Measurements from ENCODE around the gene BCAS1. TPM values are rescaled to one million over a fixed set of nuclear protein-coding genes. Genes with fewer than 3 reads are reported as not detected.

BCAS1 gene
- total RNA-seq, 2 experiments from 2014 or later: 0.09 TPM; not detected in 1

DNA sequence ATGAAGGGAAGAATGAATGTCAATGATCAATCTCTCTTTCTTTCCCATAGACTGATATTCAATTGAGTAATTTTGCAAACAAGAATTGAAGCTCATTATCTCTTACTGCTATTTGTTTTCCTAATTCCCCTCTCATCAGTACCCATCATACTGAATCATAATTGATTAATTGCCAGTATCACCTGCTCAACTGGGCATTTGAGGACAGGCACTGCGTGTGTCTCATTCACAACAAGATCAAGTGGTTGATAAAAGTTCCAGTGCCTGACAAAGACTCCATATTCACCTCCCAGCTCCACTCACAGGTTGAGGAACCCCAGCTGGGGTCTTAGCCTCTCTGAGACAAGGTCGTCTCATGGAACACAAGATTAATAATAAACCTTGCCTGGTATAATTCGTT lies 67.7 kb downstream of the BCAS1 start:
- Mint-ChIP-seq H3K9me3 (peaks cover 12% of the 10 kb centered on the region), H3K4me1 (no peaks in the 10 kb centered on the region), H3K4me3 (no peak overlapping the region), H3K36me3 (no peaks in the 10 kb centered on the region), H3K27ac (no peak overlapping the region), H3K27me3 (peaks cover 6% of the 10 kb centered on the region)
- ATAC-seq (ENCODE audit: low read depth): no peak
- POLR2A ChIA-PET: no interaction called here
- DNase-seq: no peak

DNA sequence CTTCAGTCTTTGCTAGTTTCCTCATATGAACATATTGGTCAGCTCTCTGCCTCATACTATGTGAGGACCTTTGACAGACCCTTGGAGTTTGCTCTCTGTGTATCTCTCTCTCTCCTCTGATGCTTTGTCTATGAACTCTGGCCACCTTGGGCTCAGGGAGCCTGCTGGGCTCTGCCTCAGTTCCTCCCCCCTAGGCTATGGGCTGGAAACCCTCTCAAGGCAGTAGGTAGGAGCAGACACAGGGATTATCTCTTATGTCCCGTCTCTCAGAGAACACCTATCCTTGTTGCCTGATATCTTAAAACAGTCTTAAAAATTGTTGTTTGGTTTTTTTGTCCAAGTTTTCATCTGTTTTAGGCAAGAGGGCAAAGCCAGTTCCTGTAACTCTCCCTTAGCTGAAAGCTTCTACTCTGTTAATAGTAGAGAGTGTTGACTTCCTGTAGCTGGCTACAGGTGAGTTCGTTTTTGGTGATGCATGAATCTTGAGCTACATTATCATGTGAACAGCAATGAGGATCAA lies 68.3 kb downstream of the BCAS1 start:
- no peak for ATAC-seq (ENCODE audit: low read depth)

DNA sequence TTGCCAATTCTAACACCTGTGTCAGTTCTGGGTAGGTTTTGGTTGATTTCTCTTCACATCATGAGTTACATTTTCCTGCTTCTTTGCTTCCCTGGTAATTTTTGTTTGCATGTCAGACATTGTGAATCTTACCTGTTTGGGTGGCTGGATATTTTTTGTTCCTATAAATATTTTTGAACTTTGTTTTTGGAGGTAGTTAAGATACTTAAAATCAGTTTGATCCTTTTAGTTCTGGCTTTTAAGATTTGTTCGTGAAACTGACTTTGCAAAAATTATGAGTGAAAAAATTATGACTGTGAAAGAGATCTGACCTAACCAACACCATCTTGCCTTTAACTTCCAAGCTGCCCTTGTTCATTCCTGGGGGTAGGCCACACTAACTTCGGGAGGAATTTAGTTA lies 69.5 kb downstream of the BCAS1 start:
- peaks cover 12% of the 10 kb centered on the region for H3K9me3 Mint-ChIP-seq
- no peak overlapping the region for H3K4me3 Mint-ChIP-seq
- no peak for ATAC-seq (ENCODE audit: low read depth)
- H3K36me3 Mint-ChIP-seq: no peaks in the 10 kb centered on the region
- DNase-seq: no peak
- no peak overlapping the region for H3K27ac Mint-ChIP-seq
- H3K4me1 Mint-ChIP-seq: no peaks in the 10 kb centered on the region
- POLR2A ChIA-PET: no interaction called here
- H3K27me3 Mint-ChIP-seq: peaks cover 12% of the 10 kb centered on the region

More for the DNA sequence above, 68.3 kb downstream of the BCAS1 start:
- no peaks in the 10 kb centered on the region for H3K4me1 Mint-ChIP-seq
- peaks cover 12% of the 10 kb centered on the region for H3K9me3 Mint-ChIP-seq
- POLR2A ChIA-PET: no interaction called here
- no peak for DNase-seq
- no peak overlapping the region for H3K4me3 Mint-ChIP-seq
- H3K36me3 Mint-ChIP-seq: no peaks in the 10 kb centered on the region
- H3K27me3 Mint-ChIP-seq: peaks cover 8% of the 10 kb centered on the region
- H3K27ac Mint-ChIP-seq: no peak overlapping the region

DNA sequence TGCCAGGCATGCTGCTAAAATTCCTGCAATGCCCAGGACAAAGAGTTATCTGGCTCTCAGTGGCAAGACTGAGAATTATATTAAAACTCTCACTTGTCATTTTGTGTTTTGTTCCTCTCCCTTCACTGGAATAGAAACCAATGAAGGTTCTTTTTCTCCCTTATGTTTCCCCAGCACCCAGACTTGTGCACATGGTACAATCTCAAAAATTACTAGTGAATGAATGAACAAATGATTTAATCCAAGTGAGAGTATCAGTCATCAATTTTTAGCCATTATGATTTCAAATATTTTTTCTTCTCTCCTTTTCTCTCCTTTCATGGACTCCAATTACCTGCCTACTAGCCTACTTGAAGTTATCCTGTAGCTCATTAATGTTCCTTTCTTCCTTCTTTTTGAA lies 70.1 kb downstream of the BCAS1 start:
- peaks cover 12% of the 10 kb centered on the region for H3K9me3 Mint-ChIP-seq
- POLR2A ChIA-PET: no interaction called here
- ATAC-seq (ENCODE audit: low read depth): no peak
- H3K4me3 Mint-ChIP-seq: no peak overlapping the region
- H3K4me1 Mint-ChIP-seq: no peaks in the 10 kb centered on the region
- H3K27ac Mint-ChIP-seq: no peak overlapping the region
- peaks cover 8% of the 10 kb centered on the region for H3K27me3 Mint-ChIP-seq
- no peaks in the 10 kb centered on the region for H3K36me3 Mint-ChIP-seq
- DNase-seq: no peak

DNA sequence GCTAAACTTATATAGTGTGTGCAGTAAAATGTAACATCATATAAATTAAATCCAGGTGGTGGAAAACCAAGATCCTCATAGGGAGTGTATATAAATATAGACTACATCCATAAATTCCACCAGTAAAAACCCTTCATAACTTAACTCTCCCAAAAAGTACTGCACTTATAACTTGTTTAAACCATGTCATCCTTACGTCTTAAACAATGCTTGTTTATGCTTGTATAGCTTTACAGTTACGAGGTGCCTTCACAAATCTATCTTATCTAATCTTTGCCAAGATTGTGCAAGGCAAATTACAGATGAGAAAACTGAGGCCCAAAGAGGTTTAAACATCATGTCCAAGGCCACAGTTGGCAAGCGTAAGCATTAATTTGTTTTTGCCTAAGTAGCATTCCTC lies 71.3 kb downstream of the BCAS1 start:
- ATAC-seq (ENCODE audit: low read depth) (no peak), DNase-seq (no peak)
- Mint-ChIP-seq H3K27ac (no peak overlapping the region), H3K27me3 (peaks cover 8% of the 10 kb centered on the region), H3K36me3 (no peaks in the 10 kb centered on the region), H3K4me3 (no peak overlapping the region), H3K4me1 (no peaks in the 10 kb centered on the region), H3K9me3 (peaks cover 12% of the 10 kb centered on the region)
- POLR2A ChIA-PET: no interaction called here

- H3K27ac Mint-ChIP-seq: no peak overlapping the region
- peaks cover 12% of the 10 kb centered on the region for H3K27me3 Mint-ChIP-seq
- H3K36me3 Mint-ChIP-seq: no peaks in the 10 kb centered on the region
- peaks cover 4% of the 10 kb centered on the region for H3K9me3 Mint-ChIP-seq
- no peak overlapping the region for H3K4me3 Mint-ChIP-seq
- DNase-seq (no peak), ATAC-seq (ENCODE audit: low read depth) (no peak)
- POLR2A ChIA-PET: no interaction called here
- no peaks in the 10 kb centered on the region for H3K4me1 Mint-ChIP-seq
Measured at GRCh38 chr20:53996584-53997486, 73.6 kb downstream of the BCAS1 start.

DNA sequence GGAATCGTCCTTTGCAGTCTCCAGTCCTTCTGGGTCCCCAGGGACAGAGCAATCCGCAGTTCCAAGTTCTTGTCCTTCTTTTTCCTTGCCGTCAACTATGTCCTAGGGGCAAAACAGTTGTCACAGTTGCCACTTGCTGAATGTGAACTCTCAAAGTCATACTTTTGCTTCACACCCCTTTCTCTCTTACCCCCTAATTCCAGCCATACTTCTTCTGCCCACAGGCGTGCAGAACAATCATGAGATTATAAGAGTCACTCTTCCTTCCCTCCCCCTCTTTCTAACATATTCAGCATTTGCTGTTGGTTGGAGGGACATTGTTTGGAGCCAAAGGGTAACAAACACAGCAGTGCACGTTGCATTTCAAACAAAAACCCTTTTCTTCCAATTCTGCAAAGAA lies 74.4 kb downstream of the BCAS1 start:
- Mint-ChIP-seq H3K36me3 (no peaks in the 10 kb centered on the region), H3K4me1 (no peaks in the 10 kb centered on the region), H3K9me3 (peaks cover 4% of the 10 kb centered on the region), H3K4me3 (no peak overlapping the region), H3K27ac (no peak overlapping the region), H3K27me3 (peaks cover 14% of the 10 kb centered on the region)
- POLR2A ChIA-PET: no interaction called here
- ATAC-seq (ENCODE audit: low read depth) (no peak), DNase-seq (no peak)

DNA sequence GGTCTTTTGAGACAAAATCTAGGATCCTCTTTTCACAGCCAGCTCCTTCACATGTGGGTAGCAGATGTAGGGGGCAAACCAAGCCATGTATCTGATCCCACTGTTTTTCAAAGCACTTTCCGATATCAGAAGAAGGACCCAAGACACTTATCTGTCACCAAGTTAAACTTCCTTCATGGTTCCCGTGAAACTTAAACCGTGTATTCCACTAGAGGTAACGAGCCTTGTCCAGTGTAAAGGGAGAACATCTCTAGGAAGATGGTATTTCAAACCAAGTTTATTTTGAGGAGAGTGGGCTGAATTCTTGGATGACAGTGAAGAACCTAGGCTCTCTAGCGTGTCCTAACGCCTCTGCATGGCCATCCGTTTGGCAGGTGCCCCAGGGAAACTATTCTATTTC lies 76.3 kb downstream of the BCAS1 start:
- POLR2A ChIA-PET: interaction anchor here (0.6 kb wide), 1 partner anchor 651 kb away, joined by 3 read pairs; no protein-coding TSS in a partner anchor
- no peak overlapping the region for H3K27ac Mint-ChIP-seq
- no peak overlapping the region for H3K4me3 Mint-ChIP-seq
- no peaks in the 10 kb centered on the region for H3K36me3 Mint-ChIP-seq
- H3K27me3 Mint-ChIP-seq: peaks cover 14% of the 10 kb centered on the region
- no peak for ATAC-seq (ENCODE audit: low read depth)
- DNase-seq: no peak
- H3K4me1 Mint-ChIP-seq: no peaks in the 10 kb centered on the region
- no peaks in the 10 kb centered on the region for H3K9me3 Mint-ChIP-seq

DNA sequence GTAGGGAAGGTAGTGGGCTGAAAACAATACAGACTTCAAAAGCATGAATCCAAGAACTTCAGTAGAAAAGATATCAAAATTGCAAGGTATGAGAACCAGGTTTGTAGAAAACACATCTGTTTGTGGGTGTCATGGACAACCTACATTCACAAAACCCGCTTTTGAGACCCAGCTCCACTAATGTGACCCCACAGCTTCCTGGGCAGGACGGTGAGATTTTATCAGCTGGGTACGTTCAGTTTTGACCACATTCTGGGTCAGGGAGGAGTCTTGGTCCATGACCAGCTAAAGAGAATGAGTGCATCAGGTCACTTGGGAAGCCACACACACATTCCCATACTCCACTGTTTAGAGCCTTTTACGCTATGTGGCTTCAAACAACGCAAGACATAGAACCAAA lies 77.1 kb downstream of the BCAS1 start:
- Mint-ChIP-seq H3K27me3 (peaks cover 14% of the 10 kb centered on the region), H3K27ac (no peak overlapping the region), H3K4me1 (no peaks in the 10 kb centered on the region), H3K9me3 (no peaks in the 10 kb centered on the region), H3K4me3 (no peak overlapping the region), H3K36me3 (no peaks in the 10 kb centered on the region)
- no peak for DNase-seq
- ATAC-seq (ENCODE audit: low read depth): no peak
- POLR2A ChIA-PET: no interaction called here

DNA sequence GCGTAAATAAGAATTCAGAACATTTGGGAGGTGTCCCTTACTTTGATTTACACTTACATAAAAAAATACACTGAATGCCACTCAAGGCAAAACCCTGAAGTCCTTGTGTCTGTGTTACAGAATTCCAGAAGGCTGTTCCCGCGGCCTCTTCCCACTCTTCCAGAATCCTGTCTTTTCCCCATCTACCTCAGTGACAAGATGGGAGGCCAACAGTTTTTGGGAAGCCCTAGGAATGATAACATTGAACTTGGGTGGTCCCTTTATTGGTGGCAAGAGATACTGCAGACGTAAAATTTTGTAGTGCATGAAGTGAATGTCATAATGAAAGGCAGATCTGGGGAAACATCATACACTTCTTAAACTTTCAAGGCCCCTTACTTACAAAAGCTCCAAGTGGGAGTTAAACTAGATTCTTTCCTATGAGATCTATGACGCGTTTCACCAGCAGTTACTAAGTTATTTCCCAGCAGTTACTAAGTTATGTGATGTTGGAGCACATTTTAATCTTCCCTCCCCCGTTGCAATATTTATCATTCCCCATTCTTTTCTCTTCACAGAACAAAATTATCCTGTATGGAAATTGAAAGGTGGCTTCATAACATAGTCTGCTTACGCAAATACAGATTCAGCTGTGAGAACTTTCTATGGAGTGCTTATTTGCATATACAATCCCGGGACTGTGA lies 79.5 kb downstream of the BCAS1 start:
- POLR2A ChIA-PET: no interaction called here
- no peak for ATAC-seq (ENCODE audit: low read depth)
- H3K27ac Mint-ChIP-seq: no peak overlapping the region
- DNase-seq: no peak
- no peaks in the 10 kb centered on the region for H3K9me3 Mint-ChIP-seq
- no peaks in the 10 kb centered on the region for H3K36me3 Mint-ChIP-seq
- no peak overlapping the region for H3K4me3 Mint-ChIP-seq
- H3K4me1 Mint-ChIP-seq: no peaks in the 10 kb centered on the region
- peaks cover 14% of the 10 kb centered on the region for H3K27me3 Mint-ChIP-seq

- peaks cover 16% of the 10 kb centered on the region for H3K27me3 Mint-ChIP-seq
- DNase-seq (no peak), ATAC-seq (ENCODE audit: low read depth) (no peak)
- POLR2A ChIA-PET: no interaction called here
- H3K36me3 Mint-ChIP-seq: no peaks in the 10 kb centered on the region
- no peaks in the 10 kb centered on the region for H3K9me3 Mint-ChIP-seq
- no peak overlapping the region for H3K4me3 Mint-ChIP-seq
- H3K27ac Mint-ChIP-seq: no peak overlapping the region
- H3K4me1 Mint-ChIP-seq: no peaks in the 10 kb centered on the region
Measured at GRCh38 chr20:53990003-53990402, 80.4 kb downstream of the BCAS1 start.

GRCh38 chr20:53989401-53989800 lies 81.0 kb downstream of the BCAS1 start:
- no peak for ATAC-seq (ENCODE audit: low read depth)
- no peaks in the 10 kb centered on the region for H3K9me3 Mint-ChIP-seq
- H3K27me3 Mint-ChIP-seq: peaks cover 16% of the 10 kb centered on the region
- no peak overlapping the region for H3K4me3 Mint-ChIP-seq
- peaks cover 3% of the 10 kb centered on the region for H3K4me1 Mint-ChIP-seq
- no peak overlapping the region for H3K27ac Mint-ChIP-seq
- POLR2A ChIA-PET: no interaction called here
- DNase-seq: no peak
- H3K36me3 Mint-ChIP-seq: no peaks in the 10 kb centered on the region

GRCh38 chr20:53986037-53986650 lies 84.2 kb downstream of the BCAS1 start:
- no peak overlapping the region for H3K4me3 Mint-ChIP-seq
- ATAC-seq (ENCODE audit: low read depth) (no peak), DNase-seq (no peak)
- peaks cover 8% of the 10 kb centered on the region for H3K4me1 Mint-ChIP-seq
- no peaks in the 10 kb centered on the region for H3K36me3 Mint-ChIP-seq
- H3K27ac Mint-ChIP-seq: no peak overlapping the region
- POLR2A ChIA-PET: no interaction called here
- H3K27me3 Mint-ChIP-seq: peaks cover 9% of the 10 kb centered on the region
- no peaks in the 10 kb centered on the region for H3K9me3 Mint-ChIP-seq

DNA sequence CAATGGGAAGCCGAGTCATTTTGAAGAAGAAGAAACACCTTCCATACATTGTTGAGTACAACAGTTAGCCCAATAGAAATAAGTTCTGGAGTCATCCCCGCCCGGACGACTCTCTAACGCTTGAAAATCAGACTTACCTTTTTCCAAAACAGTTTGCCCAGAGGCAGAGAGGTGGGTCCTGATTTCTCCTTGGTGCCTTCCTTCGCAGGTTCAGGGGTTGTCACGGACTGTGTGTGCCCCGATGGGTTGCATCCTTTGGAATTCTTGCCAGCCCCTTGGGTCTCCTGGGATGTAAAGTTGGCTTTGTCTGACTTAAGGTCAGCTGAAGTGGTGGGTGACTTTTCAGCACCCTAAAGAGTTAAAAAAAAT lies 85.3 kb downstream of the BCAS1 start:
- no peak overlapping the region for H3K27ac Mint-ChIP-seq
- POLR2A ChIA-PET: no interaction called here

More for the DNA sequence above, 85.3 kb downstream of the BCAS1 start:
- Mint-ChIP-seq H3K36me3 (peaks cover 2% of the 10 kb centered on the region), H3K9me3 (peaks cover 2% of the 10 kb centered on the region), H3K4me3 (no peak overlapping the region), H3K27me3 (peaks cover 15% of the 10 kb centered on the region), H3K4me1 (peaks cover 10% of the 10 kb centered on the region)
- DNase-seq (no peak), ATAC-seq (ENCODE audit: low read depth) (no peak)

Data from activated naive CD8-positive, alpha-beta T cell treated with anti-CD3 and anti-CD28 coated beads, Interleukin-2, amount 10 ng/mL, durations not matched to agents 7 days and 5 days (primary cell).